Vagina (tissue), 2 donors: ENCODE results near the gene SSX2IP.

Source experiments
- CTCF ChIP-seq, 3 experiments: fragments of 450-650 bp in 2 of 3; fragments of 200-600 bp in 1 of 3; sonication (generic) in 1 of 3; IDR thresholded peaks; one replicate each; pipeline ENCODE4 v1.5.1; 2017 to 2019; ENCODE audit warnings: antibody characterized with exemption in 3 of 3, mild to moderate bottlenecking in 2 of 3, moderate library complexity in 2 of 3
- POLR2A ChIP-seq, 2 donors: fragments of 450-650 bp; IDR thresholded peaks; one replicate each; pipeline ENCODE4 v1.6.1; 2017; ENCODE audit warnings: antibody characterized with exemption in 2 of 2, mild to moderate bottlenecking in 2 of 2, moderate library complexity in 2 of 2
- POLR2AphosphoS5 ChIP-seq, 2 donors: sonication (generic); formaldehyde crosslinking; IDR thresholded peaks; one replicate each; pipeline ENCODE4 v1.9.0; 2017; ENCODE audit warnings: antibody characterized with exemption in 2 of 2, mild to moderate bottlenecking in 2 of 2, low read depth in 1 of 2; ENCODE audit not compliant: insufficient read depth in 1 of 2

DNA sequence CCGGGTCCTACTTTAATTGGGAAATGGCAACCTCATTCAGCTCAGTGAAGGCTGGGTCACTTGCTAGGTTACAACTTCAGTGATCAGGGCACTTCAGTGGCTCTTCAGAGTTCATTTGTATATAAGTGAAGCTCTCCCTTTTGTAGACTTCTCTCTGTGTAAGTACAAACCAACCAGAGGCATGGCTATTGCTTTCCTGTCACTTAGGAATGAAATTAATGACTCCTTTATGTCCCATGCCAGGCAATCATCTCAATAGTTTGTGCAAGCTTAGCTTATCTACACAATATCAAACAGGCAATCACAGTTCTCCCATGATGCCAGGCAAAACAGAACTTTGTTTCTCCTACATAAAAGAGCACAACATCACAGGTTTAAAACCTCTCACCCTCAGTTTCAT, 93.2 kb downstream of the SSX2IP start:
- TF ChIP-seq CTCF (IDR thresholded peaks at IDR 0.05) (no peak), POLR2AphosphoS5 (IDR thresholded peaks at IDR 0.05; ENCODE audit: insufficient read depth in 1 of 2, low read depth in 1 of 2) (no peak), POLR2A (IDR thresholded peaks at IDR 0.05) (no peak)
